Measurements from ENCODE around the gene SMYD3.

DNA sequence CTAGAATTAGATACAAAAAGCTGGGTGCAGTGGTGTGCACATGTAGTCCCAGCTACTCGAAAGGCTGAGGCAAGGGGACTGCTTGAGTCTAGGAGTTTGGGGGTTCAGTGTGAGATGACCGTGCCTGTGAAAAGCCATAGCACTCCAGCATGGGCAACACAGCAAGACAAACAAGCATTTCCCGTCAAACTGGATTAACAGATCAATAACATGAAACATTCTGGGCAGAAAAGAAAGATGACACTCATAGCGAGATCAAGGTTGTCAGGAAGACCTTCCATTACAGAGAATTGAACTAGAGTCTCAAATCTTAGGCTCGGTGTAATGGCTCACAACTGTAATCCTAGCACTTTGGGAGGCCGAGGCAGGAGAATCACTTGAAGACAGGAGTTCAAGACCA lies 45.0 kb upstream of the SMYD3 start:
- TF ChIP-seq, protein P1, sequence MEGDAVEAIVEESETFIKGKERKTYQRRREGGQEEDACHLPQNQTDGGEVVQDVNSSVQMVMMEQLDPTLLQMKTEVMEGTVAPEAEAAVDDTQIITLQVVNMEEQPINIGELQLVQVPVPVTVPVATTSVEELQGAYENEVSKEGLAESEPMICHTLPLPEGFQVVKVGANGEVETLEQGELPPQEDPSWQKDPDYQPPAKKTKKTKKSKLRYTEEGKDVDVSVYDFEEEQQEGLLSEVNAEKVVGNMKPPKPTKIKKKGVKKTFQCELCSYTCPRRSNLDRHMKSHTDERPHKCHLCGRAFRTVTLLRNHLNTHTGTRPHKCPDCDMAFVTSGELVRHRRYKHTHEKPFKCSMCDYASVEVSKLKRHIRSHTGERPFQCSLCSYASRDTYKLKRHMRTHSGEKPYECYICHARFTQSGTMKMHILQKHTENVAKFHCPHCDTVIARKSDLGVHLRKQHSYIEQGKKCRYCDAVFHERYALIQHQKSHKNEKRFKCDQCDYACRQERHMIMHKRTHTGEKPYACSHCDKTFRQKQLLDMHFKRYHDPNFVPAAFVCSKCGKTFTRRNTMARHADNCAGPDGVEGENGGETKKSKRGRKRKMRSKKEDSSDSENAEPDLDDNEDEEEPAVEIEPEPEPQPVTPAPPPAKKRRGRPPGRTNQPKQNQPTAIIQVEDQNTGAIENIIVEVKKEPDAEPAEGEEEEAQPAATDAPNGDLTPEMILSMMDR (IDR thresholded peaks at IDR 0.05) = no peak
- TF ChIP-seq RARB (CRISPR knock-in tag; IDR thresholded peaks at IDR 0.05) (no peak), KDM5A (IDR thresholded peaks at IDR 0.05) (no peak), POLR2A (IDR thresholded peaks at IDR 0.05; ENCODE audit: low read length) (no peak), CHD2 (IDR thresholded peaks at IDR 0.05; ENCODE audit: low read length, partially characterized antibody) (no peak), MYC (IDR thresholded peaks at IDR 0.05; ENCODE audit: borderline replicate concordance, low read length) (no peak)
- TF ChIP-seq, protein P2, sequence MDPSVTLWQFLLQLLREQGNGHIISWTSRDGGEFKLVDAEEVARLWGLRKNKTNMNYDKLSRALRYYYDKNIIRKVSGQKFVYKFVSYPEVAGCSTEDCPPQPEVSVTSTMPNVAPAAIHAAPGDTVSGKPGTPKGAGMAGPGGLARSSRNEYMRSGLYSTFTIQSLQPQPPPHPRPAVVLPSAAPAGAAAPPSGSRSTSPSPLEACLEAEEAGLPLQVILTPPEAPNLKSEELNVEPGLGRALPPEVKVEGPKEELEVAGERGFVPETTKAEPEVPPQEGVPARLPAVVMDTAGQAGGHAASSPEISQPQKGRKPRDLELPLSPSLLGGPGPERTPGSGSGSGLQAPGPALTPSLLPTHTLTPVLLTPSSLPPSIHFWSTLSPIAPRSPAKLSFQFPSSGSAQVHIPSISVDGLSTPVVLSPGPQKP (IDR thresholded peaks at IDR 0.05; ENCODE audit: low read depth, low read length) = no peak
